Activated CD8-positive, alpha-beta memory T cell treated with anti-CD3 and anti-CD28 coated beads for 24 hours (primary cell): ENCODE measurements around the gene DNM2.

Source experiments
- DNase-seq: peaks from one replicate; pipeline ENCODE4 v3.0.0-alpha.2; 2020

The DNM2 gene

GRCh38 chr19:10691178-10691881 lies 26.5 kb upstream of the DNM2 start:
- DNase-seq, result no peak

GRCh38 chr19:10691883-10692282 lies 26.0 kb upstream of the DNM2 start:
- no peak for DNase-seq

DNA sequence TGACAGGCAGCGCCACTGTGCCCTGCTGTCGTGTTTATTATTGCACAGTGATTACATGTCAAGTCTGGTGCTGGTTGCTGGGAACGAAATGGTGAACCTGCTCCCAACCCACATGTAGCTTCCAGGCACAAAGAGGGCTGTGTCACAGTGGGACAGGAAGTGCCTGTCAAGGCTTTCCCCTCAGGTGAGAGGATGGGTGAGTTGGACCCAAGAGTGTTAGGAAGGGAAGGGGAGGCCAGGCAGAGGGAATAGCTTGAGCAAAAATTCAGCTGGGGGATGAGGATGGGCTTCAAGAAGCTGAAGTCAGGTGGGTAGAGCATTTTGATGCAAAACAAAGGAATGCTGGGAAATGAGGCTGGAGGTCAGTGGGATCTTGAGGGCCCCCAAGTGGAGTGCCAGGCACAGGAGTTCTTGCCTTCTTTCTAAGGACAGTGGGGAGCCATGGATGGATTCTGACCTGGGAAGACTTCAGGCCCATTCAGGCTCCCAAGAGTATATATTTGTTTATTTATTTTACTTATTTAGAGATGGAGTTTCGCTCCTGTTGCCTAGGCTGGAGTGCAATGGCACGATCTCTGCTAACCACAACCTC lies 25.1 kb upstream of the DNM2 start:
- DNase-seq, result no peak

DNA sequence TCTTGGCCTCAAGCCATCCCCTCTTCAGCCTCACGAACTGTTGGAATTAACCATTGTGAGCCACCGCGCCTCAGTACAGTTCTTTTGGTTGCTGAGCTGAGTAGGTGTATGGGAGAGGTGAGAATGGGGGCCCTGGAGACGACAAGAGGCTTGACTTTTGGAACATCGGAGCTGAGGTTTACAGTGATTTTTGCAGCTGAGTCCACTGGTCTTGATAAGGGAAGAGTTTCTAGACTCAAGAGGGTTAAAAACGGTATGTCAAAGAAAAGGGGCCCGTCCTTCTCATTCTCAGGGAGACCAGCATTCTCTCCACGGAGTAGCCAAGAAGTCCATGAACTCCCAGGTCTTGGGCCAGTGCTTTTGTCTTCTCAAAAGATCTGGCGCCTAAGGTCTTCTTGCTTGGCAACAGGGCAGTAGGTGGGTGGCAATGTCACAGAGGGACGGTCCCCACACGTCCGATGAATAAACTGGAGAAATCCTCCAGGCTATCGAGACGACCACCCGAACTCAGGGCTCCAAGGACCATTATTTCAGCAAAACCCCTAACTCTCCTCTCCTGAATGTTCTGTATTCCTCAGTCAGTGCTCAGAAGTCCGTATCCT lies 23.1 kb upstream of the DNM2 start:
- no peak for DNase-seq

DNA sequence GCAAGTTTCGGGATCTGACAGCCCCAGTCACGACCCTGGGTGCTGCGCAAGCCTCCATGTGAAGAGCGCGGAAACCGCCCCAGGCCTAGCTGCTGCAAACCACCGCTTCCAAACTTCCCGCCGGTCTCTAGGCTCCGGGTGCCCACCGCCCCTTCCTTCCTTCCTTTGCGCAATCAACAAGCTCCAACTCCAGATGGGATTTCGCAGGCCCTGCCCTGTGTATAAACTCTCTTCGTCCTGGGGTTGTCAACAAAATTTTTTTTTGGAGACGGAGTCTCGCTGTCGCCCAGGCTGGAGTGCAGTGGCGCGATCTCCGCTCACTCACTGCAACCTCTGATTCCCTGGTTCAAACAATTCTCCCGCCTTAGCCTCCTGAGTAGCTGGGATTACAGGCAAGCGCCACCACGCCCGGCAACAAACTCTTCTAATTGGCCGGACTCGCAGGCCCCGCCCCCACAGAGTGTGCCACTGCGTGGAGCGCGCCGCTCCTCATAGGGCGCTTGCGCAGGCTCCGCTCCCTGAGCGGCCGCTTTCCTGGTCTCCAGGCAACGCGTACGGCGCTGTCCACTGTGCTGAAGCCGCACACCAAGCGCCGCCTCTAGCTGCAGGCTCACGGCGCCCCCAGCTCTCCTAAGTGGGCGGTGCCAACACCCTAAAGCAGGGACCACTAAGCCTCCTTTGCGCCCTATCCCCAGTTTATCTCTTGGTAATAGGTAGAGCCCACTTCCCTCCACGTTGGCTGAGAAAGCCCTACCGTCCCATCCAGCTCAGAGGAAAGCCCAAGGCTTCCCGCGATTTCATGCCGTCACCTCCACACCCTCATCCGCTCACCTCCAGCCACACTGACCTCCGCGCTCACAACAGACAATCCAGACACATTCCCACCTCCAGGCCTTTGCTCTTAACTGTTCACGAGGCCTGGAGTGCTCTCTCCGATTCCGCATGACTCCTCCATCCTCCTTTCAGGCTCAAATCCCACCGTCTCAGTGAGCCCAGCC lies 22.2 kb upstream of the DNM2 start:
- DNase-seq, result peak; percentile 92

GRCh38 chr19:10699650-10700335 lies 18.1 kb upstream of the DNM2 start:
- DNase-seq, result peak; percentile 86

DNA sequence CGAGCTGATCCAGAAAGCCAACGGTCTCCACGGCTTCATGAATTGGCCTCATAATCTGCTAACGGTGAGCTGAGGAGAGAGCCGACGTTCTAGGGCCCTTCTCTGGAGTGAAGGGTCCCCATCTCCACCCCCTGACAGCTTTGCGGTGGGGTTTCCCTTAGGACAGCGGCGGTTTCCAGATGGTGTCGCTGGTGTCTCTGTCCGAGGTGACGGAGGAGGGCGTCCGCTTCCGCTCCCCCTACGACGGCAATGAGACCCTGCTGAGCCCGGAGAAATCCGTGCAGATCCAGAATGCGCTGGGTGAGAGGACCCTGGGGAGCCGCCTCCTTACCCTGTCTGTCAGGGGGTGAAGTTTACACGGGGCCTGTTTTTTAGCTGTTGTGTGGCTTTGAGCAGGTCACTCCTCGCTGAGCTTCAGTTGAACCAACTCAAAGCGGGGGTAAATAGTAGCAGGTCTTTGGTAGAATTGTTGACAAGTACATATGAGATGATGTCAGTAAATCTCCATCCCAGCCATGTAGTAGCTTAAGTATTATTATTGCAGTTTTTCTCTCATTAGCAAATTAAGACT lies 15.8 kb upstream of the DNM2 start:
- peak; percentile 76 for DNase-seq

GRCh38 chr19:10706990-10707389 lies 10.9 kb upstream of the DNM2 start:
- DNase-seq, result no peak

DNA sequence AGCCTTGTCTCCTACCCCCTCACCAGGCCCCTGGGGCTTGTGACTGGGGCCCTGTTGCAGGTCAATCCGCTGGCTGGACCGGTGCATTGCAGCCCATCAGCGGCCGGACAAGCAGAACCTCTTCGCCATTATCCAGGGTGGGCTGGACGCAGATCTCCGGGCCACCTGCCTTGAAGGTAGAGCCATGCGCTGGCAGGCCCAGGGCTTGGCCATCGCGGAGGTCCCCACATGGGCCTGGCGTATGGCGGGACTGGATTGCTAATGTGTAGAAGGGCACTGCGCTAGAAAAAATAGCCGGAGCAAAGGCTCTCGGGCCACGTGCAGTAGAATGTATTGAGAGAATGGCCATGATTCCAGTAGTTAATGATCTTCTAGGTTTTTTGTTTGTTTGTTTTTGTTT lies 10.4 kb upstream of the DNM2 start:
- DNase-seq, result no peak

DNA sequence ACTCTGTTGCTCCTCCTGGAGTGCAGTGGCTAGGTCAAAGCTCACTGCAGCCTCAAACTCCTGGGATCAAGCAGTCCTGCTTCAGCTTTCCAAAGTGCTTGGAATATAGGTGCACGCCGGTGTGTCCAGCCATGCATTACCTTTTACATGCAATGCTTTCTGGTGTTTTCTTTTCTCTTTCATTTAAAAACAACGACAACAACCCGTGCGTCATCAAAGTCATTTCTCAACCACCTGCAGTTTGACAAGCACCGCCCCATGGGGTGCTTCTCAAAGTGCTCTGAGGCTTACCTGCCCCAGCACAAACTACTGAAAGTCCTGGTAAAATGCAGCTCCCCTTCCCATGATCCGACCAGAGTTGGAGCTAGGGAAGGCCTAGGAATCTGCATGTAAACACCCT lies 9.6 kb upstream of the DNM2 start:
- no peak for DNase-seq

DNA sequence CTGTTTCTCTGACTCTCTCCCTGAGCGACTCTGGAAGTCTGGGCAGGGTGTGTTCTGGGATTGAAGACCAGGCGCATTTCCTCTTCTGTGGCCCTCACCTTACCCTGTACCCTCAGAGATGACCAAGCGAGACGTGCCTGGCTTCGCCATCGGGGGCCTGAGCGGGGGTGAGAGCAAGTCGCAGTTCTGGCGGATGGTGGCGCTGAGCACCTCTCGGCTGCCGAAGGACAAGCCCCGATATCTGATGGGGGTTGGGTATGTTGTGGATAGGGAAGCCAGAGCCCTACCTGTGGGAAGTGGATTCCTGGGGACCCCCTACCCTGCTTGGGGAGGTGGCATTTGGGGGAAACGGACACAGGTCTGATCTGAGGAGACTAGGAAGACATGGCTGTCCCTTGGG lies 5.8 kb upstream of the DNM2 start:
- DNase-seq, result no peak

DNA sequence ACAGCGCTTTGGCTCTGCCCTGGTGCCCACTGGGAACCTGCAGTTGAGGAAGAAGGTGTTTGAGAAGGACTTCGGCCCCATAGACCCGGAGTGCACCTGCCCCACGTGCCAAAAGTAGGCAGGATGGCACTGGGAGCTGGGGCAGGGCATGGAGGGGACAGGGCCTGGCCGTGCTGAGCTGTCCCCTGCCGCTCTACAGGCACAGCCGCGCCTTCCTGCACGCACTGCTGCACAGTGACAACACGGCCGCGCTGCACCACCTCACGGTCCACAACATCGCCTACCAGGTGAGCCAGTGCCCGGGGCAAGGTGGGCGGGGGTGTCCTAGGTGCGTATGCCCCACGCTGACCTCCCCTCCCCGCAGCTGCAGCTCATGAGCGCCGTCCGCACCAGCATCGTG lies 5.1 kb upstream of the DNM2 start:
- DNase-seq, result no peak

DNA sequence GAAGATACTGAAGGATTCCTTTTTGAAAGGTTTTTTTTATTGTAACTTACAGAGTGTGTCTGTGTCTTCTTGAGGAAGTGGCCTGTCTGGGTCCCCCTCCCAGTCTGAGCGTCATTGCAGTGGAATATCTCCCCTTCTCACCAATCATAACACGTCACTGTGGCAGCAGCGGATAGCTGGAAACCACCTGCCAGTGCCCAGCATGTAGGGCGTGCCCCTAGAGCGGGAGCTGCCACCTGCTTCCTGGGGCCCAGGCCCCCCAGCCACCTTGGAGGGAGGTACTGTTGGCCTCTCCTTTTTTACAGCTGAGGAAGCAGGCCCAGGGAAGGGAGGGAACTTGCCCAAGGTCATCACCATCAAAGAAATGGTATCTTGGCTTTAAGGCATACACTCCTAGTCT lies 4.6 kb upstream of the DNM2 start:
- no peak for DNase-seq

GRCh38 chr19:10717054-10717355 lies 874 bp upstream of the DNM2 start:
- DNase-seq, result no peak

- DNase-seq, result no peak
Measured at GRCh38 chr19:10718205-10719196, 622 bp downstream of the DNM2 start.

DNA sequence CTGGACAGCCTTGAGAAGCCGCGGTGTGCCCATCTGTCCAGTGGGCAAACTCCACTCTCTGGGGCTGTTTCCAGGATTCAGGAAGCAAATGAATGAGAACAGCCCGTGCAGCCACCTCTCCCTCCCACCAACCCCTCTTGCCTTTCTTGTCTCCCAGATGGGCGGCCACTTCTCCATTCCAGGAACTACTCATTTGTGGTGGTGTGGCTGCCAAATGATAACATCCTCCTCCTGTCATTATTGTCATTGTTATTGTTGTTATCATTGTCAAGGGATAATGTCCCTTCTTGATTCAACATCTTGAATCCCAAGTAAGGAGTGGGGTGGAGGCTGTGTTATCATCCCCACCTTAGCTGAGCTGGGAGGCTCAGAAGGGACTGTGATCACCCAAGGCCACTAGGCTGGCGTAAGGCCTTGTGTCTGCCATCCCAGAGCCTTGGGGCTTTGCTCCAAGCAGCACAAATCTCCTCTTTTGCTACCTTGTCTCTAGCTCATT lies 1.6 kb downstream of the DNM2 start:
- no peak for DNase-seq

DNA sequence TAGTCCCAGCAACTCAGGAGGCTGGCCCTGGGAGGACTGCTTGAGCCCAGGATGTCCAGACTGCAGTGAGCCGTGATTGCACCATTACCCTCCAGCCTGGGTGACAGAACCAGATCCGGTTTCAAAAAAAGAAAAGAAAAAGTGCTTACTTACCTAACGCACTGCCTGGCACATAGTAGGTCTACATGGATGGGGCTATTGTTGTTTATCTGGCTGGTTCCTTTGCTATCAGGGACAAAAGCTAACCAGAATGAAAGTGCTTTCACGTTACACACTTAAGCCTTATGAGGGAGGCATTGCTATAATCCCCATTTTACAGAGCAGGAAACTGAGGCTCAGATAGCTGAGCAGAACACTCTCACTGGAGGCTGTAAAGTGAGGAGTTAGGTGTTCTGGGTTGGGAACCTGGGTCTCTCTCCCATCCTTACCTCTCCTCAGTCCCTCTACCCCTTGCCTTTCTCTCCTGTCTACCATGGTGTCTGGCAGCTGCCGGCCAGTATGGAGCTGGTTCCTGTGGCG lies 2.8 kb downstream of the DNM2 start:
- DNase-seq, result no peak

GRCh38 chr19:10723591-10723990 lies 5.7 kb downstream of the DNM2 start:
- DNase-seq, result no peak

- DNase-seq, result no peak
Measured at GRCh38 chr19:10724573-10725071, 6.7 kb downstream of the DNM2 start.

DNA sequence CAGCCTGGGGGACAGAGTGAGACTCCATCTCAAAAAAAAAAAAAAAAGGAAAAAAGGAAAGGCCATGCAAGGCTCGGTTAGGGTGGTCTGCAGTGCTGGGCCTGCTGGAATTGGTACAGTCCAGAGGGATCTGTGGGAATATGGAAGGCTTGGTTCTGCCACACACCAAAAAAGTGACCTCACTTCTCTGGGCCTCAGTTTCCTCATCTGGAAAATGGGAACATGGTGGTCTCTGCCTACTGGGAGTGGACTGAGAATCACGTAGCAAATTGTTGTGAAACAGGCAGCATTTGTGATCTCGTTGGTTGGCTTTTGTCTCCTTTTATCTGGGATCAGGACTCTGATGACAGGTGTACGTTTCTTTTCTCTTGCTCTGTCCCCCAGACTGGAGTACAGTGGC lies 7.5 kb downstream of the DNM2 start:
- DNase-seq, result no peak

- no peak for DNase-seq
Measured at GRCh38 chr19:10726268-10726667, 8.4 kb downstream of the DNM2 start.
